Spleen (tissue), 11 donors: ENCODE measurements around the gene PRKG1. TPM values are rescaled to one million over a fixed set of nuclear protein-coding genes. Genes with fewer than 3 reads are reported as not detected.

Source experiments
- DNase-seq: peaks from one replicate; pipeline ENCODE4 v3.0.0-alpha.2; 2020
- H3K27ac ChIP-seq, 8 donors: fragments of 200-600 bp; sonication (generic) in 7 of 8; 1 replicate in 4 of 8; 2 replicates in 4 of 8; pipeline versions ENCODE4 v1.5.0 to v1.8.0; 2016 to 2021; ENCODE audit warnings: inconsistent platforms in 4 of 8, mild to moderate bottlenecking in 4 of 8, moderate library complexity in 1 of 8
- H3K27me3 ChIP-seq, 7 donors: fragments of 200-600 bp; sonication (generic) in 6 of 7; replicated peaks in 1 of 7; 1 replicate in 4 of 7; 2 replicates in 3 of 7; pipeline versions ENCODE4 v1.5.0 to v1.8.0; 2016 to 2021; ENCODE audit warnings: inconsistent platforms in 3 of 7, mild to moderate bottlenecking in 1 of 7
- H3K36me3 ChIP-seq, 6 donors: fragments of 200-600 bp; sonication (generic) in 5 of 6; 1 replicate in 4 of 6; 2 replicates in 2 of 6; pipeline versions ENCODE4 v1.5.0 to v1.8.0; 2016 to 2021; ENCODE audit warnings: inconsistent platforms in 2 of 6
- H3K4me1 ChIP-seq, 6 donors: fragments of 200-600 bp; sonication (generic) in 5 of 6; 1 replicate in 3 of 6; 2 replicates in 3 of 6; pipeline versions ENCODE4 v1.5.0 to v1.8.0; 2016 to 2021; ENCODE audit warnings: inconsistent platforms in 3 of 6
- H3K4me3 ChIP-seq, 8 donors: fragments of 200-600 bp; sonication (generic) in 7 of 8; 1 replicate in 4 of 8; 2 replicates in 4 of 8; pipeline versions ENCODE4 v1.5.0 to v1.8.0; 2016 to 2021; ENCODE audit warnings: inconsistent platforms in 4 of 8, mild to moderate bottlenecking in 4 of 8, moderate library complexity in 2 of 8
- H3K9me3 ChIP-seq, 8 donors: fragments of 200-600 bp; sonication (generic) in 7 of 8; 1 replicate in 4 of 8; 2 replicates in 4 of 8; pipeline versions ENCODE4 v1.5.0 to v1.8.0; 2016 to 2021; ENCODE audit warnings: inconsistent platforms in 4 of 8
- POLR2A ChIP-seq, 3 donors: fragments of 450-650 bp; IDR thresholded peaks; one replicate each; pipeline ENCODE4 v1.5.1; 2017; ENCODE audit warnings: antibody characterized with exemption in 3 of 3, mild to moderate bottlenecking in 1 of 3
- POLR2AphosphoS5 ChIP-seq, 3 donors: sonication (generic); formaldehyde crosslinking; IDR thresholded peaks; one replicate each; pipeline ENCODE4 v1.5.1; 2017; ENCODE audit warnings: antibody characterized with exemption in 3 of 3
- WGBS, 5 donors: extraction: QIAGEN DNeasy Blood & Tissue Kit in 3 of 5; methylation state at CpG; one replicate each; pipeline versions ENCODE4 v1.1.5 to v1.1.7; 2013 to 2018; 5-methylcytosine and 5-hydroxymethylcytosine counted together
- intact Hi-C: fragments of 100-400 bp; cut with DNase I; formaldehyde crosslinking; loops from one replicate; pipeline ENCODE4 v1.15.0; 2023; ENCODE audit warnings: low total_unique reads
- polyA plus RNA-seq, 3 donors: library from polyadenylated mRNA; stranded (reverse); fragments of 200-250 nt; gene quantifications; one replicate each; pipeline ENCODE4 v1.2.1, GENCODE V29; 2013
- total RNA-seq, 7 donors: library from RNA; depleted of rRNA in 3 of 7; stranded (reverse); fragments of >200 nt in 3 of 7; fragmentation: NEBNext Ultra II Directional in 4 of 7; extraction: Animal tissue kit (Norgen Biotek cat#: 25700) in 4 of 7; gene quantifications; one replicate each; pipeline versions ENCODE4 v1.1.0 to v1.2.1, GENCODE V29; 2016 to 2021
- TF ChIP-seq, protein P1 (sequence below), 11 experiments: fragments of 200-600 bp in 7 of 11; fragments of 450-650 bp in 4 of 11; sonication (generic) in 4 of 11; IDR thresholded peaks in 8 of 11; conservative IDR thresholded peaks in 3 of 11; 1 replicate in 7 of 11; 2 replicates in 4 of 11; pipeline versions ENCODE4 v1.4.0 to v1.8.0; 2016 to 2021; ENCODE audit warnings: antibody characterized with exemption in 11 of 11, inconsistent platforms in 4 of 11, mild to moderate bottlenecking in 1 of 11
- donor health status: healthy with polysubstance abuse.
- donor health status: DM: no; HTN: no; CAD: no; lungs with moderate emphysema.
- donor health status: DM: no; HTN: no; CAD: no.
- donor health status: Bipolar disorder and iron deficiency.
- donor health status: healthy.
- donor health status: DM: no; HTN: no; CAD: no.
- donor health status: DM: yes; HTN: yes; CAD: no.

The PRKG1 gene
- total and polyA plus RNA-seq, 10 donors, result 0.65 to 10.5 (median 7.2) TPM

DNA sequence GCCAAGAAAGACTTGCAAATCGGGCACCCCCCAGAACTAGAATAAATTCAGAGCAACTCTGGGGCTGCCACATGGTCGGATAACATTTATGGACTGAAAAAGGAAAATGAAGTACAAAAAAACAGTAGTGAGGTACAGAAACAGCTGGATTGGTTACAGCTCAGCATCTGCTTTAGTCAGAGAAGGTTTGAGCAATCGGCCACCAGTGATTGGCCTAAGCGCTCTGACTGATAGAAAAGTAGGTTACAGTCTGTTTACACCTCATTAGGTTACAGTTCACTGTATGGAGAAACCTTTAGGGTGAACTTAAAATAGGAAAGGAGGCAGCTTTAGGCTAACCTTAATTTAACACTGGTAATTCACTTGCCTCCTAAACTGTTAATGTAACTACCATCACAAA is 1137.8 kb downstream of the PRKG1 start:
- Histone ChIP-seq H3K4me1 (peaks cover 5 to 31% (median 14%) of the 10 kb centered on the region in 6 donors), H3K27me3 (no peaks in the 10 kb centered on the region), H3K36me3 (no peaks in the 10 kb centered on the region), H3K27ac (no peak overlapping the region), H3K4me3 (no peak overlapping the region), H3K9me3 (no peaks in the 10 kb centered on the region)
- WGBS, 5 donors, result 88 to 94% (median 90%) methylated on average over 4 of the region's 4 CpGs
- intact Hi-C loops, result no loop called here
- DNase-seq, result no peak
- TF ChIP-seq, protein P1, sequence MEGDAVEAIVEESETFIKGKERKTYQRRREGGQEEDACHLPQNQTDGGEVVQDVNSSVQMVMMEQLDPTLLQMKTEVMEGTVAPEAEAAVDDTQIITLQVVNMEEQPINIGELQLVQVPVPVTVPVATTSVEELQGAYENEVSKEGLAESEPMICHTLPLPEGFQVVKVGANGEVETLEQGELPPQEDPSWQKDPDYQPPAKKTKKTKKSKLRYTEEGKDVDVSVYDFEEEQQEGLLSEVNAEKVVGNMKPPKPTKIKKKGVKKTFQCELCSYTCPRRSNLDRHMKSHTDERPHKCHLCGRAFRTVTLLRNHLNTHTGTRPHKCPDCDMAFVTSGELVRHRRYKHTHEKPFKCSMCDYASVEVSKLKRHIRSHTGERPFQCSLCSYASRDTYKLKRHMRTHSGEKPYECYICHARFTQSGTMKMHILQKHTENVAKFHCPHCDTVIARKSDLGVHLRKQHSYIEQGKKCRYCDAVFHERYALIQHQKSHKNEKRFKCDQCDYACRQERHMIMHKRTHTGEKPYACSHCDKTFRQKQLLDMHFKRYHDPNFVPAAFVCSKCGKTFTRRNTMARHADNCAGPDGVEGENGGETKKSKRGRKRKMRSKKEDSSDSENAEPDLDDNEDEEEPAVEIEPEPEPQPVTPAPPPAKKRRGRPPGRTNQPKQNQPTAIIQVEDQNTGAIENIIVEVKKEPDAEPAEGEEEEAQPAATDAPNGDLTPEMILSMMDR (IDR thresholded peaks at IDR 0.05 in 8 of 11, conservative IDR thresholded peaks at IDR 0.05 in 3 of 11), result no peak
- TF ChIP-seq POLR2AphosphoS5 (IDR thresholded peaks at IDR 0.05), result no peak
- TF ChIP-seq POLR2A (IDR thresholded peaks at IDR 0.05), result no peak

DNA sequence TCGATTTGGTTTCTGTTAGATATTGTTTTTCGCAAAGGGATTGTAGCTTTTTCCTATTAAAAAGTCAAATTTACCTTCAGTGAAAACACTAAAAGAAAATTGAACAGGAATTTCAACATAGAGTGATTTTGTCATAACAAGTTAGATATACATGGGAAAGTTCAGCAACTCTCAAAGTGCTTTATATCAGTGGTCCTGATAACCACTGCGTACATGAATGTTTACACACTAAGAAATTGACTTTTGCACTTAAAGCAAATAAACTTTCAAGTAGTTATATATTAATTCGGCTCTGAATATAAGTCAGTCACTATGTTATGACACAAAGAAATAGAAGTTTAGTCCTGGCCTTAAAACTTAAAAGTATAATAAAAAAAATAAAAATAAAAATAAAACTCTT is 1138.5 kb downstream of the PRKG1 start:
- no peak overlapping the region for H3K27ac ChIP-seq
- H3K4me3 ChIP-seq, result no peak overlapping the region
- H3K27me3 ChIP-seq, result no peaks in the 10 kb centered on the region
- intact Hi-C loops, result no loop called here
- no peaks in the 10 kb centered on the region for H3K9me3 ChIP-seq
- TF ChIP-seq POLR2A (IDR thresholded peaks at IDR 0.05) (no peak), POLR2AphosphoS5 (IDR thresholded peaks at IDR 0.05) (no peak)
- TF ChIP-seq, protein P1 (IDR thresholded peaks at IDR 0.05 in 8 of 11, conservative IDR thresholded peaks at IDR 0.05 in 3 of 11), result no peak
- WGBS, 5 donors, result 86 to 94% (median 88%) methylated on average over 4 of the region's 4 CpGs
- no peak for DNase-seq
- peaks cover 5 to 38% (median 17%) of the 10 kb centered on the region in 6 donors for H3K4me1 ChIP-seq
- H3K36me3 ChIP-seq, result no peaks in the 10 kb centered on the region

DNA sequence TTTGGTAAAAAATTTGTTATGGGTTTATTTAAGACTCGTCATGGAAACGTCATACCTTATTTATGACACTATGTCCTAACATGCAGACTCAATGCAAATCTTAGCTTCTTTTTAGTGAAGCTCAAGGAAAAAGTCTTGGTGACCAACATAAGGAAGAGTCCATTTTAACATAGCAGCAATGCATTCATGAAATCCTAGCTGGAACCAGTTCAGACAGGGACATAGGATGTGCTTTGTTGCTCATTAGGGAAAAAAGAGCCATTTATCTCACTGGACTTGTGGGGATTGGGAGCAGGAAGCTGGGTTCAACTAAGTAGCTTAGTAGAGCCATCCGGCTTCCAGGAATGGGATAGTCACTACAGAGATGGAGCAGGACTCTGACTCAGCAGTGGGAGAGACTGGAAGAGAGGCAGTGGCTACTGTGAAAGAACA is 1139.0 kb downstream of the PRKG1 start:
- Histone ChIP-seq H3K36me3 (no peaks in the 10 kb centered on the region), H3K4me1 (peaks cover 5 to 39% (median 17%) of the 10 kb centered on the region in 6 donors), H3K27ac (no peak overlapping the region), H3K27me3 (no peaks in the 10 kb centered on the region), H3K4me3 (no peak overlapping the region), H3K9me3 (no peaks in the 10 kb centered on the region)
- intact Hi-C loops, result no loop called here
- TF ChIP-seq, protein P1 (IDR thresholded peaks at IDR 0.05 in 8 of 11, conservative IDR thresholded peaks at IDR 0.05 in 3 of 11), result no peak
- no peak for TF ChIP-seq POLR2A (IDR thresholded peaks at IDR 0.05)
- TF ChIP-seq POLR2AphosphoS5 (IDR thresholded peaks at IDR 0.05), result no peak
- no peak for DNase-seq
- WGBS, 5 donors, result 70 to 84% (median 82%) methylated on average over 3 of the region's 3 CpGs

DNA sequence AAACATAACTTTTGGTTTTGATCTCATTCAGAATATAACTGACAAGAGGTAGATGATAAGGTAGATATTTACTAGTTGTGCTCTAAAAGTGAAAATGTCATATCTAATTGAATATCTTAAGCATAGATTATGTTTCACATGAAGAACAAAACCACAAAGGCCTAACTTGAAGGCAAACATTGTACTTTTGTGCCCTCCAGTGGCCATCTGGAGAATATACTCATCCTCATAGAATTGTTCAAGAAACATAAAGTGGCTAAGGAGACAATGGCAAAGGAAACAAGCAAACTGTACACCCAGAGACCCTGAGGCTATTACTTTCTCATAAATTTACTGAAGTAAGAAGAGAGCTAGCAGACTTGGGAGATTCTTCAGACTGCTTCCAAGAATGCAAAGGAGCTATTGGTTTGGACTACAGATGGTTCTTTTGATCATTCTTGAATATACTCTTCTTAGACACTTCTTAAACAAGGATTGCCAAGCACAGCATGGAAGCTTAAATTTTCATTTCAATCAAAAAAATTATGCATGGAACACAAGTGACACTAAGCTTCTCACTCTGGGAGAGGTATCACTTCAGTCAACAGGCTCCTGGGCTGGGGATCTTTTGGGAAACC is 1141.6 kb downstream of the PRKG1 start:
- TF ChIP-seq, protein P1 (IDR thresholded peaks at IDR 0.05 in 8 of 11, conservative IDR thresholded peaks at IDR 0.05 in 3 of 11), result peak; percentile 30 to 77 (median 70)
- no peak for TF ChIP-seq POLR2A (IDR thresholded peaks at IDR 0.05)
- no peak for TF ChIP-seq POLR2AphosphoS5 (IDR thresholded peaks at IDR 0.05)
- H3K27me3 ChIP-seq, result no peaks in the 10 kb centered on the region
- H3K4me3 ChIP-seq, result no peak overlapping the region
- peak overlapping the region in 5 of 8 donors; percentile 44 to 64 (median 56) for H3K27ac ChIP-seq
- intact Hi-C loops, result loop anchor here (5.0 kb wide), 2 partner anchors 1144 to 1214 kb away; partner anchors contain the start of gene PRKG1
- DNase-seq, result no peak
- H3K4me1 ChIP-seq, result peaks cover 5 to 39% (median 17%) of the 10 kb centered on the region in 6 donors
- H3K9me3 ChIP-seq, result no peaks in the 10 kb centered on the region
- H3K36me3 ChIP-seq, result no peaks in the 10 kb centered on the region
